Activated CD8-positive, alpha-beta T cell treated with anti-CD3 and anti-CD28 coated beads, Interleukin-2, amount 10 ng/mL, durations not matched to agents 7 days and 5 days (primary cell): ENCODE measurements around the gene ZDHHC13. TPM values are rescaled to one million over a fixed set of nuclear protein-coding genes. Genes with fewer than 3 reads are reported as not detected.
"Not testable (repeated sequence)": the region's sequence is repeated elsewhere in the genome, so short reads cannot be mapped to it uniquely, and the experiment has no call there.

ENCODE experiments used
- ATAC-seq: fragments of 150-1000 bp; cut with Tn5 transposase; one replicate; pipeline ENCODE4 v1.10.0; 2021; ENCODE audit warnings: moderate library complexity
- CTCF ChIA-PET: fragments of 350-600 bp; sonication (Branson Sonifier 250); formaldehyde crosslinking; loops from one replicate; lab custom pipeline; 2021; ENCODE audit warnings: antibody characterized with exemption; lab: Charles Lee
- POLR2A ChIA-PET: fragments of 350-600 bp; sonication (Branson Sonifier 250); formaldehyde crosslinking; loops from one replicate; lab custom pipeline; 2021; ENCODE audit warnings: antibody characterized with exemption; lab: Charles Lee
- DNase-seq: peaks from one replicate; pipeline ENCODE4 v3.0.0-alpha.2; 2020
- H3K27ac Mint-ChIP-seq: one replicate; pipeline ENCODE4 v1.8.0; 2021; ENCODE audit warnings: mild to moderate bottlenecking, mixed read lengths
- H3K27me3 Mint-ChIP-seq: one replicate; pipeline ENCODE4 v1.8.0; 2021; ENCODE audit warnings: low read depth, mixed read lengths
- H3K36me3 Mint-ChIP-seq: one replicate; pipeline ENCODE4 v1.8.0; 2021; ENCODE audit warnings: low read depth, mixed read lengths
- H3K4me1 Mint-ChIP-seq: one replicate; pipeline ENCODE4 v1.8.0; 2021; ENCODE audit warnings: low read depth, mixed read lengths
- H3K4me3 Mint-ChIP-seq: one replicate; pipeline ENCODE4 v1.8.0; 2021; ENCODE audit warnings: mild to moderate bottlenecking, mixed read lengths
- H3K9me3 Mint-ChIP-seq: one replicate; pipeline ENCODE4 v1.8.0; 2022; ENCODE audit warnings: mixed read lengths; ENCODE audit not compliant: insufficient read depth
- total RNA-seq, 2 experiments: library from RNA; stranded (reverse); gene quantifications; one replicate each; pipeline ENCODE4 v1.2.3, GENCODE V29; 2021

ZDHHC13 gene
- total RNA-seq, 2 experiments from 2014 or later = 23.9 to 25.7 TPM

- ChIA-PET CTCF (no interaction called here), POLR2A (no interaction called here)
- Mint-ChIP-seq H3K9me3 (peaks cover 6% of the 10 kb centered on the region), H3K27ac (no peak overlapping the region), H3K36me3 (peaks cover 46% of the 10 kb centered on the region), H3K27me3 (no peaks in the 10 kb centered on the region), H3K4me3 (no peak overlapping the region), H3K4me1 (no peaks in the 10 kb centered on the region)
- no peak for DNase-seq
- no peak for ATAC-seq
These were observed 17.0 kb downstream of the ZDHHC13 start for GRCh38 chr11:19134004-19134403.

DNA sequence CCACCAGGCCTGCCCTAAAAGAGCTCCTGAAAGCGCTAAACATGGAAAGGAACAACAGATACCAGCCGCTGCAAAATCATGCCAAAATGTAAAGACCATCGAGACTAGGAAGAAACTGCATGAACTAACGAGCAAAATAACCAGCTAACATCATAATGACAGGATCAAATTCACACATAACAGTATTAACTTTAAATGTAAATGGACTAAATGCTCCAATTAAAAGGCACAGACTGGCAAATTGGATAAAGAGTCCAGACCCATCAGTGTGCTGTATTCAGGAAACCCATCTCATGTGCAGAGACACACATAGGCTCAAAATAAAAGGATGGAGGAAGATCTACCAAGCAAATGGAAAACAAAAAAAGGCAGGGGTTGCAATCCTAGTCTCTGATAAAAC lies 19.9 kb downstream of the ZDHHC13 start:
- H3K4me1 Mint-ChIP-seq, CTCF ChIA-PET, POLR2A ChIA-PET, ATAC-seq, H3K27ac Mint-ChIP-seq, H3K27me3 Mint-ChIP-seq, DNase-seq, H3K4me3 Mint-ChIP-seq, H3K9me3 Mint-ChIP-seq: not testable (repeated sequence)
- peaks cover 27% of the 10 kb centered on the region for H3K36me3 Mint-ChIP-seq

DNA sequence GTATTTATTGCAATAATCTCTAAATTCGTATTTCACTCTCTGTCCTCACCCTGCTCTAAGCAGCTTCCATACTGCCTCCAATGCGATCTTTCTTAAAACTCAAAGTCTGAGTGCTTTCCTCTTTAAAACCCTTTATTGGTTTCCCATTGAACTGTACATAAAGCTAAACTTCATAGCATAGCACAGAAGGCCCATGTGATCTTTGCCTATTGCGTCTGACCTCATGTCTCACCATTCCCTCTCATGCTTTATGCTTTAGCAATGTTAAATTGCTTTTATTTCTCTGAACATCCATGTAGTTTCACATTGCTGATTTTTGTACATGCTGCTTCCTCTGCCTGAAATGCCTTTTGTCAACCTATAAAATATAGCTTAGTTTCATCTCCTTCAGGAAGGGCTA lies 28.4 kb downstream of the ZDHHC13 start:
- H3K27me3 Mint-ChIP-seq = no peaks in the 10 kb centered on the region
- H3K27ac Mint-ChIP-seq = no peak overlapping the region
- no peaks in the 10 kb centered on the region for H3K9me3 Mint-ChIP-seq
- peaks cover 27% of the 10 kb centered on the region for H3K36me3 Mint-ChIP-seq
- POLR2A ChIA-PET = no interaction called here
- ATAC-seq = no peak
- CTCF ChIA-PET = interaction anchor here (1.1 kb wide), 1 partner anchor 29 kb away, joined by 3 read pairs; no protein-coding TSS in a partner anchor
- DNase-seq = no peak
- H3K4me3 Mint-ChIP-seq = no peak overlapping the region
- no peaks in the 10 kb centered on the region for H3K4me1 Mint-ChIP-seq

DNA sequence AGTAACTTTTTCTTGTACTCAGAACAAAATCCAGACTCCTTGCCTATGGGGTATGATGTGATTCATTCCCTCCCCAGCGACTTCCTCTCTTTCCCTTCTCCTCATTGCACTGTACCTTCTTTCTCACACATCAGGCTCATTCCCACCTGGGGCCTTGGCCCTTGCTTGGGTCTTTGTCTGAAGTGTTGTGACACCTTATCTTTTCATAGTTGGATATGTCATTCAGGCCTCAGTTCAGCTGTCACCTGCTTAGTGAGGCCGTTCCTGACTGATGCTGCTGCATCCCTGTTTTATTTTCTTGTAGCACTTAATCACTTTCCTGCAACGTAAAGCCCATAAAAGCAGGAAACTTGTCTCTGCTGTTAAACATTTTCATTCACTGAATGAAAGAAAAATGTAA lies 39.9 kb downstream of the ZDHHC13 start:
- ATAC-seq = no peak
- no peak for DNase-seq
- Mint-ChIP-seq H3K9me3 (no peaks in the 10 kb centered on the region), H3K27ac (no peak overlapping the region), H3K4me3 (no peak overlapping the region), H3K36me3 (peaks cover 51% of the 10 kb centered on the region), H3K27me3 (no peaks in the 10 kb centered on the region), H3K4me1 (no peaks in the 10 kb centered on the region)
- ChIA-PET CTCF (no interaction called here), POLR2A (no interaction called here)

DNA sequence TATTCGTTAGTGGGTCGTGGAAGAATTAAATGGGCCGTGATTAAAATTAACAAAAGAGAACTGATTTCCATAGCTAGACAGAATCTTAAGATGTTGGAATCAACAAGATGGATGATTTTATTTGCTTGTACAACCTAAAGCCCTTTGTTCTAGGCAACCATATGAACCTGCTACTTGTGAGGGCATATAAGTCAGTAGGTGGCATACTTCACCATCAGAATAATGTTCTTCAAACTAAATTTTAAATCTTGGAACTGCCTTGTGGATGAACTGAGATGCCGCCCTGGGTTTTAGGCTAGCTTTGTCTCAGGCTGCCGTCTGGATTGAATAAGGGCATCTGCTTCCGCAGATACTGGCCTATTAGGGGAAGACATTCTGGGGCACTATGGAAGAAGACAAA lies 43.9 kb downstream of the ZDHHC13 start:
- POLR2A ChIA-PET = interaction anchor here (0.5 kb wide), 1 partner anchor 83 kb away, joined by 3 read pairs; no protein-coding TSS in a partner anchor
- peaks cover 55% of the 10 kb centered on the region for H3K36me3 Mint-ChIP-seq
- DNase-seq (no peak), ATAC-seq (no peak)
- H3K27me3 Mint-ChIP-seq = no peaks in the 10 kb centered on the region
- peaks cover 12% of the 10 kb centered on the region for H3K4me1 Mint-ChIP-seq
- CTCF ChIA-PET = interaction anchor here (2.6 kb wide), 1 partner anchor 84 kb away, joined by 11 read pairs; no protein-coding TSS in a partner anchor
- no peaks in the 10 kb centered on the region for H3K9me3 Mint-ChIP-seq
- H3K4me3 Mint-ChIP-seq = no peak overlapping the region
- no peak overlapping the region for H3K27ac Mint-ChIP-seq

GRCh38 chr11:19161651-19162050 lies 44.7 kb downstream of the ZDHHC13 start:
- no peak overlapping the region for H3K27ac Mint-ChIP-seq
- H3K9me3 Mint-ChIP-seq = no peaks in the 10 kb centered on the region
- ATAC-seq (no peak), DNase-seq (no peak)
- H3K4me1 Mint-ChIP-seq = peaks cover 12% of the 10 kb centered on the region
- ChIA-PET POLR2A (no interaction called here), CTCF (interaction anchor here (1.0 to 2.6 kb wide), 2 partner anchors 85 to 91 kb away, joined by 3 to 11 read pairs; no protein-coding TSS in a partner anchor)
- H3K27me3 Mint-ChIP-seq = no peaks in the 10 kb centered on the region
- H3K36me3 Mint-ChIP-seq = peaks cover 57% of the 10 kb centered on the region
- H3K4me3 Mint-ChIP-seq = no peak overlapping the region

DNA sequence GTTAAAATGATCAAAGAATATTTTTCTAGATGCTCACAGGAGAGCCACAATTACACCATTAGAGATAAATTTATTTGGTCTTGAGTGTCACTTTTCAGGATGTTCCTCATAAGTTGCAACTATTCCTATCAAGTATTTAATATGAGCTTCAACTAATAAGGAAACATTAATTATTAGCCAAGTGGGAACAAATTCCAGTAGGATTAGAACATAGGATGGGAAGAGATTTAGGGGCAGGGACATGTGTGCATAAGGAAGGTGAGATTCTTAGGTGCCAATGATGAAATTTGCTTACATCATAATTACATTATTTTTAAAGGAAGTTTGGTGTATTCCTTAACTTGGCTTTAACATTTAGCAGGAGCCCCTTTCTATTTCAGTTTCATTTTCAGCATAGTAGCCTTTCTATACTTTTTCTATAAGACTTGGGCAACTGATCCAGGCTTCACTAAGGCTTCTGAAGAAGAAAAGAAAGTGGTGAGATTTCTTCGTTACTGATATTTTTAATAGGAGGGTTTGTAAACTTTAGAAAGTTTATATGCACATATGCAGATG lies 46.1 kb downstream of the ZDHHC13 start:
- ATAC-seq (no peak), DNase-seq (no peak)
- Mint-ChIP-seq H3K27ac (no peak overlapping the region), H3K9me3 (no peaks in the 10 kb centered on the region), H3K4me3 (no peak overlapping the region), H3K27me3 (no peaks in the 10 kb centered on the region), H3K36me3 (peaks cover 58% of the 10 kb centered on the region), H3K4me1 (peaks cover 12% of the 10 kb centered on the region)
- ChIA-PET POLR2A (no interaction called here), CTCF (no interaction called here)

DNA sequence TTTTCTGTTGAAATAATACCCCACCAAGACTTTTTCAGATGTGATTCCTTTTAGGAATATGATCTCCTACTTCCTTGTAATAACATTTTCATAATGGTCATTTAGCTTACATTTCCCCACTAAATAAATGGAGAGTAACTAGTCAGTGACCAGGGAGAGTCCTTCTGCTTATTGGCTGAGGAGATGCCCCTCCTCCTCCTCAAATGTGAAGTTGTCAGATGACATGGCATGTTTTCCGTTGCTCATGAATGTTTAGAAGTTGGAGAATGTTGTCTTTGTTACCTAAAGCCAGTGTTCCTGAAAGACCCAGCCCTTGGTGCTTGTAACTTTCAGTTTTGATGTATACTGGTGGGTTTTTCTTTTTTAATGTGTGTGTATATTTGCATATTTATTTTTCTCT lies 46.6 kb downstream of the ZDHHC13 start:
- Mint-ChIP-seq H3K27ac (no peak overlapping the region), H3K4me1 (peaks cover 12% of the 10 kb centered on the region), H3K4me3 (no peak overlapping the region), H3K36me3 (peaks cover 61% of the 10 kb centered on the region), H3K9me3 (no peaks in the 10 kb centered on the region), H3K27me3 (no peaks in the 10 kb centered on the region)
- ChIA-PET CTCF (no interaction called here), POLR2A (no interaction called here)
- DNase-seq (no peak), ATAC-seq (no peak)

DNA sequence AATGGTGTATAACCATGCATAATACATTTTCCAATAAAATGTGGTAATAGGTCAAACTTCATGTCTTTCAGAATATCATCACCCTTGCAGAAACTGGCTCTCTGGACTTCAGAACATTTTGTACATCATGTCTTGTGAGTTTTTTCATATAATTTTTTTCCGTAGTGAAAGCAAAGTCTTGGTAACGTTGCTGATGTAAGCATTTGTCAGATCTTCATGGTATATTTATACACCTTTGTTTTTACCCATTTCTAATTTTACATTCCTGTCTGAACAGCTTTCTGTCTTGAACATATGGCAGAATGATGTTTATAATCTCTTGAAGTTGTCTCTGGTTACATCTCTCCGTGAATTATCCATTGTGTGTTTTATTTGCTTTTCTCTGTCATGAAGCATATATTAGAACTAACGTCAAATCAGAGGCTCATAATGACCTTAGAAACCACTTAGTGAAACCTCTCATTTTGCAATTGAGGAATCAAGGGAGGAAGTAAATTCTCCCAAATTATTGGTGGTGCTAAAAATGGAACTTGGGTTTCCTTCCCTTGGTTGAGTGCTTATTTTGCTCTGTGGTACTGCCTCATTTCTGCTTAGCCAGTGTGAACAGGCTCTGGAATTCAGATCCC lies 47.4 kb downstream of the ZDHHC13 start:
- peaks cover 61% of the 10 kb centered on the region for H3K36me3 Mint-ChIP-seq

GRCh38 chr11:19164881-19165280 lies 47.9 kb downstream of the ZDHHC13 start:
- peaks cover 12% of the 10 kb centered on the region for H3K4me1 Mint-ChIP-seq
- no peak overlapping the region for H3K27ac Mint-ChIP-seq
- ATAC-seq = no peak
- no peaks in the 10 kb centered on the region for H3K9me3 Mint-ChIP-seq
- no peak overlapping the region for H3K4me3 Mint-ChIP-seq
- DNase-seq = no peak
- H3K36me3 Mint-ChIP-seq = peaks cover 58% of the 10 kb centered on the region
- POLR2A ChIA-PET = no interaction called here
- CTCF ChIA-PET = no interaction called here
- H3K27me3 Mint-ChIP-seq = no peaks in the 10 kb centered on the region

More for the DNA sequence above, 47.4 kb downstream of the ZDHHC13 start:
- Mint-ChIP-seq H3K4me3 (no peak overlapping the region), H3K27me3 (no peaks in the 10 kb centered on the region), H3K27ac (no peak overlapping the region), H3K4me1 (peaks cover 12% of the 10 kb centered on the region), H3K9me3 (no peaks in the 10 kb centered on the region)
- CTCF ChIA-PET = no interaction called here
- POLR2A ChIA-PET = no interaction called here
- DNase-seq (no peak), ATAC-seq (no peak)

DNA sequence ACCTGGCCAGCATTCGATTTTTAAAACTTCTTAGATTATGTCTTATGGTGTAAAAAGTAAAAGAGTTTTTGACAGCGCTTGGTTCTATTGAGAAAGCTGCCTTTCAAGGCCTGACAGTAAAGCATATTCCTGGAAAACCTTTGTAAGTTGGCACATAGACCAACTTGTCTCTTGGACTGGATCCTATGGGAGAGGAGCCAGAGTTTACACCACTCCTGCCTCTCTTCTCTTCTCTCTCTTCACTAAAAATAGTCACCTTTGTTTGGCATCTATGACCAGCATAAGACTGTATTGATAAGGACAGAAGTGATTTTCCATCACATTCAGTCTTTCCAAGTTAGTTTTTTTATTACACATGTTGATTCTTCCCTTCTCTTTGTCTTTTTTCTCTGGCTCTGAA lies 51.1 kb downstream of the ZDHHC13 start:
- no peak overlapping the region for H3K27ac Mint-ChIP-seq
- H3K9me3 Mint-ChIP-seq = no peaks in the 10 kb centered on the region
- ATAC-seq = no peak
- DNase-seq = no peak
- H3K4me1 Mint-ChIP-seq = peaks cover 3% of the 10 kb centered on the region
- H3K4me3 Mint-ChIP-seq = no peak overlapping the region
- ChIA-PET CTCF (interaction anchor here (1.8 kb wide), 1 partner anchor 91 kb away, joined by 4 read pairs; no protein-coding TSS in a partner anchor), POLR2A (no interaction called here)
- H3K27me3 Mint-ChIP-seq = no peaks in the 10 kb centered on the region
- H3K36me3 Mint-ChIP-seq = peaks cover 57% of the 10 kb centered on the region

- Mint-ChIP-seq H3K9me3 (no peaks in the 10 kb centered on the region), H3K27ac (no peak overlapping the region), H3K4me1 (no peaks in the 10 kb centered on the region), H3K27me3 (no peaks in the 10 kb centered on the region), H3K4me3 (no peak overlapping the region), H3K36me3 (peaks cover 53% of the 10 kb centered on the region)
- no peak for DNase-seq
- CTCF ChIA-PET = no interaction called here
- no peak for ATAC-seq
- POLR2A ChIA-PET = no interaction called here
These were observed 56.2 kb downstream of the ZDHHC13 start for GRCh38 chr11:19173004-19173689.
